Tibial nerve (tissue), 4 donors: Measurements from ENCODE around the gene CXXC4. TPM values are rescaled to one million over a fixed set of nuclear protein-coding genes. Genes with fewer than 3 reads are reported as not detected.

Experiments used
- DNase-seq, 2 donors: peaks; one replicate each; pipeline ENCODE4 v3.0.0-alpha.2; 2019; ENCODE audit warnings: low spot score in 2 of 2
- H3K27ac ChIP-seq, 4 donors: fragments of 200-600 bp; sonication (generic) in 3 of 4; one replicate each; pipeline ENCODE4 v1.5.1; 2017 to 2019; ENCODE audit warnings: mild to moderate bottlenecking in 1 of 4
- H3K27me3 ChIP-seq, 2 donors: fragments of 200-600 bp; sonication (generic) in 1 of 2; one replicate each; pipeline versions ENCODE4 v1.5.1 to v1.6.0; 2017 to 2019
- H3K36me3 ChIP-seq, 3 donors: fragments of 200-600 bp; sonication (generic); one replicate each; pipeline ENCODE4 v1.5.1; 2018 to 2019
- H3K4me1 ChIP-seq, 4 donors: fragments of 200-600 bp; sonication (generic) in 3 of 4; one replicate each; pipeline ENCODE4 v1.5.1; 2017 to 2019
- H3K4me3 ChIP-seq, 4 donors: fragments of 200-600 bp; sonication (generic) in 3 of 4; one replicate each; pipeline ENCODE4 v1.5.1; 2017 to 2019; ENCODE audit warnings: mild to moderate bottlenecking in 1 of 4, moderate library complexity in 1 of 4
- H3K9me3 ChIP-seq, 4 donors: fragments of 200-600 bp; sonication (generic) in 3 of 4; one replicate each; pipeline ENCODE4 v1.5.1; 2017 to 2019
- CTCF ChIP-seq, 5 experiments: fragments of 200-600 bp in 3 of 5; fragments of 450-650 bp in 2 of 5; sonication (generic) in 3 of 5; IDR thresholded peaks; one replicate each; pipeline ENCODE4 v1.5.1; 2016 to 2019; ENCODE audit warnings: antibody characterized with exemption in 5 of 5, mild to moderate bottlenecking in 3 of 5, moderate library complexity in 2 of 5
- EP300 ChIP-seq, 2 donors: sonication (generic); formaldehyde crosslinking; IDR thresholded peaks; one replicate each; pipeline ENCODE4 v1.6.1; 2017; ENCODE audit warnings: antibody characterized with exemption in 2 of 2, mild to moderate bottlenecking in 1 of 2
- POLR2A ChIP-seq, 2 donors: fragments of 450-650 bp; IDR thresholded peaks; one replicate each; pipeline ENCODE4 v1.6.1; 2017; ENCODE audit warnings: antibody characterized with exemption in 2 of 2, mild to moderate bottlenecking in 2 of 2, moderate library complexity in 2 of 2
- WGBS, 2 donors: methylation state at CpG; one replicate each; pipeline ENCODE4 v1.1.5; 2018; 5-methylcytosine and 5-hydroxymethylcytosine counted together
- total RNA-seq, 4 donors: library from RNA; depleted of rRNA; stranded (reverse); fragments of >200 nt; gene quantifications; one replicate each; pipeline ENCODE4 v1.1.0, GENCODE V29; 2016

Gene CXXC4
- total RNA-seq, 4 donors from 2014 or later = 2.5 to 4.2 (median 3.1) TPM

GRCh38 chr4:104486716-104487504 lies 7.8 kb downstream of the CXXC4 start:
- no peaks in the 10 kb centered on the region for H3K27me3 ChIP-seq
- no peaks in the 10 kb centered on the region for H3K36me3 ChIP-seq
- no peak overlapping the region for H3K4me3 ChIP-seq
- TF ChIP-seq CTCF (IDR thresholded peaks at IDR 0.05) = no peak
- no peak for TF ChIP-seq POLR2A (IDR thresholded peaks at IDR 0.05)
- TF ChIP-seq EP300 (IDR thresholded peaks at IDR 0.05) = no peak
- peaks cover 0 to 13% (median 0%) of the 10 kb centered on the region in 4 donors for H3K4me1 ChIP-seq
- H3K9me3 ChIP-seq = no peaks in the 10 kb centered on the region
- DNase-seq = no peak
- H3K27ac ChIP-seq = no peak overlapping the region
- WGBS, 2 donors = 80 to 89% methylated on average over 2 of the region's 2 CpGs

GRCh38 chr4:104475652-104476051 lies 19.0 kb downstream of the CXXC4 start:
- H3K9me3 ChIP-seq = no peaks in the 10 kb centered on the region
- no peak for DNase-seq
- 58 to 62% methylated on average over 4 of the region's 4 CpGs for WGBS, 2 donors
- no peak overlapping the region for H3K4me3 ChIP-seq
- H3K4me1 ChIP-seq = no peaks in the 10 kb centered on the region
- no peaks in the 10 kb centered on the region for H3K36me3 ChIP-seq
- TF ChIP-seq CTCF (IDR thresholded peaks at IDR 0.05) (no peak), POLR2A (IDR thresholded peaks at IDR 0.05) (no peak), EP300 (IDR thresholded peaks at IDR 0.05) (no peak)
- H3K27me3 ChIP-seq = no peaks in the 10 kb centered on the region
- no peak overlapping the region for H3K27ac ChIP-seq

- Histone ChIP-seq H3K36me3 (no peaks in the 10 kb centered on the region), H3K27me3 (no peaks in the 10 kb centered on the region), H3K27ac (no peak overlapping the region), H3K9me3 (no peaks in the 10 kb centered on the region), H3K4me3 (no peak overlapping the region), H3K4me1 (no peaks in the 10 kb centered on the region)
- no peak for TF ChIP-seq POLR2A (IDR thresholded peaks at IDR 0.05)
- TF ChIP-seq EP300 (IDR thresholded peaks at IDR 0.05) = no peak
- TF ChIP-seq CTCF (IDR thresholded peaks at IDR 0.05) = no peak
- WGBS, 2 donors = 87 to 91% methylated on average over 1 of the region's 1 CpG
- DNase-seq = no peak
Observed at GRCh38 chr4:104472766-104473165, 21.9 kb downstream of the CXXC4 start.

GRCh38 chr4:104470770-104471169 lies 23.9 kb downstream of the CXXC4 start:
- H3K27me3 ChIP-seq = no peaks in the 10 kb centered on the region
- H3K4me1 ChIP-seq = no peaks in the 10 kb centered on the region
- 87% methylated on average over 1 of the region's 1 CpG for WGBS, 2 donors

More at GRCh38 chr4:104470770-104471169, 23.9 kb downstream of the CXXC4 start:
- H3K27ac ChIP-seq = no peak overlapping the region
- no peak overlapping the region for H3K4me3 ChIP-seq
- H3K9me3 ChIP-seq = no peaks in the 10 kb centered on the region
- TF ChIP-seq CTCF (IDR thresholded peaks at IDR 0.05) = no peak
- no peak for TF ChIP-seq POLR2A (IDR thresholded peaks at IDR 0.05)
- TF ChIP-seq EP300 (IDR thresholded peaks at IDR 0.05) = no peak
- no peaks in the 10 kb centered on the region for H3K36me3 ChIP-seq
- DNase-seq = no peak
